Measurements from ENCODE around the gene ANKRD9.
"Not testable (repeated sequence)": the region's sequence is repeated elsewhere in the genome, so short reads cannot be mapped to it uniquely, and the experiment has no call there.

The ANKRD9 gene

GRCh38 chr14:102538602-102539543, 29.3 kb upstream of the ANKRD9 start:
- DNase-seq (ENCODE audit: low spot score): no peak

DNA sequence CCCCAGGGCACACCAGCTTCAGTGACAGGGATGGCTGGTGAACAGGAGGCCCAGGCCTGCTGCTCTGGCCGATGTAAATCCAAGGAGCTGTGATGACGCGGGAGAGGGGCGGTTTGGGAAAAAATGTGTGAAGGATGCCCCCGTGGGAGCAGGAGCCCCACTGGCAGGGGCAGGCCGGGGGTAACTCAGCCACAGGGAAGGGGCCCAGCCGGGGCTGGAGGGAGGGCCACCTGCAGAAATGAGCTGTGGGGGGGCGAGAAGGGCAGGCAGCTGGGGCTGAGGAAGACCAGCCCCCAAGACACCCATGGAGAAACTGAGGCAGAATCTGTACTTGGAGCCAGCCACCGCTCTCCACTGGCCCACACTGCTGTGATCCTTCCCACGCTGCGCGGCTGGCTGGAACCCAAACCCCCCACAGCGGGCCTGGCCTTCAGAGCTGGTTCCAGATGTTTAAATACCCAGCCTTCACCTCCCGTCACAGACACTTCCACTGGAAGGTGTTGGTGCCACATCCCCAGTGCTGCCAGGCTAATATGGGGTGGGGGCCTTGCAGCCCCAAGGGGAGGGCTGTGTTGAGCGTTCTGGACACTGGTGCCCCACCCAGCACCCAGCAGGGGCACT, 28.5 kb upstream of the ANKRD9 start:
- no peak for DNase-seq (ENCODE audit: low spot score)

DNA sequence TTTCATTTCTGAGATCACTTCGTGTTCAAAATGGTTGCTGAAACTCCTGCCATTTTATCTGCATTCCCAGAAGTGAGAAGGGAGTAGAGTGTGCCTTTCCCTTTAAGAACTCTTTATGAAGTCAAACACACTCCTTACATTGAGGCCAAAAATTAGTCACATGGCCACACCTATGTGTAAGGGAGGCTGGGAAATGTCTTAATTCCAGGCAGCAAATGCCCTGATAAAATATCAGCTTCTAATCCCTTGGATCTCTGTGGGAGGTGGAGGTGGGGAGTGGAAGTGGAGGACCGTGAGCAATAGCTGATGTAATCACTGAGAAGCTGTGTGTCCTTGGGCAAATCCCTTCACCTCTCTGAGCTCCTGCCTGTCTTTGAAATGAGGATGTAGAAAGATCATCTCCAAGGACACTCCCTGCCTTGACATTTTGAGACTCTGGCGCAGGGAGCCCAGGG, 22.7 kb upstream of the ANKRD9 start:
- peak; percentile 33 for DNase-seq (ENCODE audit: low spot score)

- no peak for DNase-seq (ENCODE audit: low spot score)
Measured at GRCh38 chr14:102530828-102531478, 21.4 kb upstream of the ANKRD9 start.

GRCh38 chr14:102528431-102529170, 19.0 kb upstream of the ANKRD9 start:
- no peak for DNase-seq (ENCODE audit: low spot score)

DNA sequence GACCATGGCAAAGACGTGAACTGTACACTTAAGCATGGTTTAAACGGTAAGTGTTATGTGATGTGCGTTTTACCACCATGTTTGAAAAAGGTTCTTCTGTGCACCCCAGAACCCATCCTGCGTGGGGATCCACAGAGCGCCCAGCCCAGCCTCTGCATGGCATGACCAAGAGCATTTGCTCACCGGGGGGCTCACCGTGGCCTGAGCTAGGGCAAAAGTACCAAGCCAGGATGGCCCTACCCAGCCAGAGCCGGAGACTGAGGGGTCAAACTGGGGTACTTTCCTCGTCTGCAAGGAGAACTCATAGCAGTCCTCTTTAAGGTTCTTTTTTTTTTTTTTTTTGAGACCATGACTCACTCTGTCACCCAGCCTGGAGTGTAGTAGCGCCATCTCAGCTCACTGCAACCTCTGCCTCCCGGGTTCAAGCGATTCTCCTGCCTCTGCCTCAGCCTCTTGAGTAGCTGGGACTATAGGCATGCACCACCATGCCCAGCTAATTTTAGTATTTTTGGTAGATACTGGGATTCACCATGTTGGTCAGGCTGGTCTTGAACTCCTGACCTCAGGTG, 16.4 kb upstream of the ANKRD9 start:
- DNase-seq (ENCODE audit: low spot score): no peak

GRCh38 chr14:102525219-102525928, 15.8 kb upstream of the ANKRD9 start:
- peak; percentile 65 for DNase-seq (ENCODE audit: low spot score)

DNA sequence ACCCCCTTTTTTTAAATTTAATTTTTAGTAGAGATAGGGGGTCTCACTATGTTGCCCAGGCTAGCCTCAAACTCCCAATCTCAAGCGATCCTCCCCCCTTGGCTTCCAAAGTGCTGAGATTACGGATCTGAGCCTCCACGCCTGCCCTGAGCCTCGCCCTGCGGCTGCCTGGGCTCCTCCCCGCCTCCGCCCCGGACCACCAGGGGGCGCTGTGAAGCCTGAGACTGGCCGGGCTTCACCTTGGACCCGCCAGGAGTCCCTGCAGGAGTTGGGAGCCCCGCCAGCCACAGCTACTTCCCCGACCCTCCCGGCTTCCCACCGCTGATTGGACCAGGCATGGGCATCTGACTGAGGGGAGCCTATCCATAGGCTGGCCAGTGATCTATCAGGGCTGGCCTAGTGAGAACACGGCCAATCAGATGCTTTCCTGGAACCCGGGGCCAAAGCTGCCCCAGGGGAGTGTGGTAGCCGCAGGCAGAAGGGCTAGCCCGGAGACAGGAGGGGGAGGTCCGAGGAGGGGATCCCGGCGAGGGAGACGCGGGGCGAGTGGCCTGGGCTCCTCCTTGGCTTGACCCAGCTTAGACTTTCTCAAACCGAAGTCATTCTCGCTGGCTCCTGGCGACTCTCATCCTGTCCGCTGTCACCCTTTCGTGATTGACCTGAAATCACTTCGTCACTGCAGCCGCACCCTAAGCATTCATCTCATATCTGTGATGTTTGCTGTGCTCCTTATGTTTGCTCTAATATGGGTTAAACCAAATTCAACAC, 15.1 kb upstream of the ANKRD9 start:
- peak; percentile 99 for DNase-seq (ENCODE audit: low spot score)

DNA sequence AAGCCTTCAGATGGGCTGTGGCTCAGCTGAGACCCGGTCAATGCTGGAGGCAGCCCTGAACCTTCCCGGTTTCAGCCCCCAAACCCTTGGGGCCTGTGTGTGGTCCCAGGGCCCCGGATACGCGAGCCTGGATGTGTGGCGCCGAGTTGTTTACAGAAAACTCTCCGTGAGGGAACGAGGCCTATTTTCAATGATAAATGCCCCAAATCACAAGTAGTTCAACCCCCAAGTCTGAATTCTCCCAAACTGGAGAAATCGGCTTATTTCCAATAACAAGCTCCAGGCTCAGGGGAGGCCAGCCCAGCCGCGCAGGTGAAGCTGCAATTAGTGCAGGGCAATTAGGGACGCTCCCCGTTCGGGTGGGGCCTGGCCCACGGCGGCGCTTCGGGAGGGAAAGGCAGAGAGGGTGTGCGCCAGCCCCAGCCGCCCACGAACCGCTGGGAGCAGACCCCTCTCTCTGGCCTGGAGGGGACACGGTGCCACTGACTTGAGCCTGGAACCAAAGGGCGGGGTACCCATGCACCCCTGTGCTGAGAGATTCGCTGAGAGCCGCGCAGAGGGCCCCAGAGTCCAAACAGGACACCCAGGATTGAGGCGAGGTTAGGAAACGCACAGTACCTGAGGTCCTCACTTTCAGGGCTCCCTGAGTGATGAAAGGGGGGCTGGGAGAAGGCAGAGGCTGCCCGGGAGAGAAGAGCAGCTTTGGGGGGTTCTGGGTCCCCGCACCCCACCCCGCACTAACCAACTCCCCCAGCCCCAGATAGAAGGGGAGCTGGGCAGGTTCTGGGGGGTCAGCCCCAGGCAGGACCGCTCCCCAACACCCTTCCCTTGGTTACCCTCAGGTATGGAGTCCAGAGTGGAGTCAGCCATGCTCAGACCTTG, 14.2 kb upstream of the ANKRD9 start:
- no peak for DNase-seq (ENCODE audit: low spot score)

GRCh38 chr14:102523200-102523568, 13.6 kb upstream of the ANKRD9 start:
- no peak for DNase-seq (ENCODE audit: low spot score)

DNA sequence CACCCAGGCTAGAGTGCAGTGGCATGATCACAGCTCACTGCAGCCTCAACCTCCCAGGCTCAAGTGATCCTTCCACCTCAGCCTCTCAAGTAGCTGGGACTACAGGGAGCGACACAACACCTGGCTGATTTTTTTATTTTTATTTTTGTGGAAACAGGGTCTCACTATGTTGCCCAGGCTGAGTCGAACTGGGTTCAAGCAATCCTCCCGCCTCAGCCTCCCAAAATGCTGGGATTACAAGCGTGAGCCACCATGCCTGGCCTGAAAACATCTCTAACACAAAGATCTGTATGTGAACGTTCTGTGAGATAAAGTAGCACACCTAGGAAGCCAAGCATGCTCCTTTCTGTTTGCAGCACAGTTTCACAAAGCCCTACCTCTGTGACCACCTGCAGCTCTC, 10.1 kb upstream of the ANKRD9 start:
- not testable (repeated sequence) for DNase-seq (ENCODE audit: low spot score)

- DNase-seq (ENCODE audit: low spot score): no peak
Measured at GRCh38 chr14:102518063-102518648, 8.6 kb upstream of the ANKRD9 start.

- DNase-seq (ENCODE audit: low spot score): no peak
Measured at GRCh38 chr14:102517392-102518062, 8.0 kb upstream of the ANKRD9 start.

- DNase-seq (ENCODE audit: low spot score): peak; percentile 62
Measured at GRCh38 chr14:102516531-102517391, 7.2 kb upstream of the ANKRD9 start.

- no peak for DNase-seq (ENCODE audit: low spot score)
Measured at GRCh38 chr14:102514987-102515733, 5.6 kb upstream of the ANKRD9 start.

- no peak for DNase-seq (ENCODE audit: low spot score)
Measured at GRCh38 chr14:102513899-102514772, 4.6 kb upstream of the ANKRD9 start.

All from kidney tubule cell (primary cell).